ENCODE measurements around the gene LHX2. TPM values are rescaled to one million over a fixed set of nuclear protein-coding genes. Genes with fewer than 3 reads are reported as not detected.

LHX2 gene
- total RNA-seq, 1 experiment from 2014 or later, result not detected

GRCh38 chr9:123998278-123998925 lies 13.2 kb upstream of the LHX2 start:
- Histone ChIP-seq H3K14ac (ENCODE audit: insufficient read depth, low read length) (no peak overlapping the region), H4K8ac (replicated peaks; ENCODE audit: insufficient read length, low read depth, low read length) (no peak overlapping the region), H2BK15ac (ENCODE audit: low read depth, low read length) (no peak overlapping the region), H3K27me3 (ENCODE audit: insufficient read depth, low read length) (peaks cover 81% of the 10 kb centered on the region), H4K5ac (ENCODE audit: insufficient read length, low read depth, low read length) (no peak overlapping the region), H2AK5ac (ENCODE audit: insufficient read length, low read length) (no peak overlapping the region), H3K4ac (ENCODE audit: low read depth, low read length) (no peak overlapping the region), H2BK120ac (ENCODE audit: low read depth, low read length, poor library complexity, severe bottlenecking) (no peak overlapping the region), H3K27ac (ENCODE audit: insufficient read length, low read depth, low read length) (no peak overlapping the region), H3K79me1 (ENCODE audit: insufficient read depth, low read depth, low read length, poor library complexity, severe bottlenecking) (no peaks in the 10 kb centered on the region), H3K18ac (ENCODE audit: insufficient read length, low read depth, low read length) (no peak overlapping the region), H3K56ac (ENCODE audit: insufficient read length, low read depth, low read length) (no peak overlapping the region), H4K20me1 (ENCODE audit: control insufficient read depth, insufficient read depth, insufficient read length) (no peaks in the 10 kb centered on the region), H3K23ac (ENCODE audit: insufficient read length, low read depth, low read length) (no peak overlapping the region), H4K91ac (ENCODE audit: insufficient read length, low read depth, low read length) (no peak overlapping the region), H3K9ac (ENCODE audit: extremely low read depth, insufficient read length, low read length) (no peak overlapping the region), H2BK5ac (ENCODE audit: insufficient read length, low read length) (no peak overlapping the region), H2AFZ (ENCODE audit: low read length) (no peak overlapping the region), H2BK12ac (ENCODE audit: insufficient read length, low read depth, low read length) (no peak overlapping the region), H3T11ph (ENCODE audit: low read length) (no peak overlapping the region), H3K4me2 (ENCODE audit: insufficient read depth, insufficient read length, low read length) (peak overlapping the region; percentile 61), H3K9me3 (ENCODE audit: control insufficient read depth, low read depth, low read length) (no peaks in the 10 kb centered on the region), H3K79me2 (ENCODE audit: insufficient read depth, low read length) (no peaks in the 10 kb centered on the region), H3K4me1 (ENCODE audit: insufficient read depth, low read length) (0 out of 2 replicates have a peak, but pooled peaks cover 2% of the 10 kb centered on the region), H3K23me2 (ENCODE audit: insufficient read length, low read depth, low read length, poor library complexity, severe bottlenecking) (no peaks in the 10 kb centered on the region), H2BK20ac (ENCODE audit: low read depth, low read length, poor library complexity, severe bottlenecking) (no peak overlapping the region)
- TF ChIP-seq CTCF (conservative IDR thresholded peaks at IDR 0.05), result no peak
- peaks cover 93% of the 10 kb centered on the region for H3K27me3 Mint-ChIP-seq (ENCODE audit: low read depth)
- DNase-seq, result no peak
- no peaks in the 10 kb centered on the region for H3K36me3 Mint-ChIP-seq (ENCODE audit: insufficient read depth in 1 of 3, low read depth in 3 of 3)
- H3K9me3 Mint-ChIP-seq, result peaks cover 0 to 4% of the 10 kb centered on the region in 2 experiments; a peak in 3 of 5 replicates
- peak overlapping the region in 1 of 2 experiments; percentile 89; a peak in 3 of 5 replicates for H3K4me3 Mint-ChIP-seq
- peaks cover 19 to 46% of the 10 kb centered on the region in 2 experiments for H3K4me1 Mint-ChIP-seq
- WGBS (ENCODE audit: extremely low coverage, insufficient read length, low lambda C conversion rate), result no CpG with 5 or more reads among the region's 6 CpGs
- no peak overlapping the region for H3K27ac Mint-ChIP-seq

All from H9 (cell line).